ENCODE data around the gene HELZ2.

The HELZ2 gene

DNA sequence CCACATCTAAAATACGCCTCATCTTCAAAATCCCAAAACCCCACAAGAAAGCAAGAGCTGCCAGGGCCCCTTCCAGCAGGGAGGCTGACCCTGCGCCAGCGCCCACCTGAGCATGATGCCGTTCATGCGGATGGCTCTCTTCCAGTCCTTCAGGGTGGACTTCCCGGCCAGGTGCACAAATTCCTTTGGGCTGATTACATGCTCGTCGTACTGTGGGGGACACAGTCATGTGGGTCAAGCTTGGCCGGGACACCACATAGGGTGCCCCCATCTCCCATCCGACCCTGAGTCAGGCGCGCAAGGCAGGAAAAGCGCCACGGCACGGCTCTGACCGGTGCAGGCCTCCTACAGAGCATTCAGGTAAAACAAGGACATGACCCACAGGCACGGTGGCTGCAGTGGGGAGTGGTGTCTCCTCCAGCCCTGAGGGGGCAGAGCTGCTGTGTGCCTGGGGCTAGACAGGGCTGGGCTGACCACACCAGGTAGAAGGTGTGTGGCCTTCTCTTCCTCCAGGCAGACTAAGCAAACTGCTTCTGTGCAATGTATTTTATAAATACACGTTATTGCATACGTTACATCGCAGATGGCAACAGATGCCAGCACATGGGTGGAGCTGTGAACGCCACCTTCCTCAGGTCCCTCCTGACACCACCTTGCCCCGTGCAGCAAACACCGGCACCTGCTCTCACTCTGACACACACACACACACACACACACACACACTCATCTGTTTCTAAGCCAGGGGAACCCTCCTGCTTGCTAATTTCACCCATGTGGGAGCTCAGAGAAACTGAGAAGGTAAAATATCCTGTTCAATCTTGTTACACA, 23.8 kb upstream of the HELZ2 start:
- no peak for DNase-seq

GRCh38 chr20:63596423-63596822, 22.4 kb upstream of the HELZ2 start:
- no peak for DNase-seq

DNA sequence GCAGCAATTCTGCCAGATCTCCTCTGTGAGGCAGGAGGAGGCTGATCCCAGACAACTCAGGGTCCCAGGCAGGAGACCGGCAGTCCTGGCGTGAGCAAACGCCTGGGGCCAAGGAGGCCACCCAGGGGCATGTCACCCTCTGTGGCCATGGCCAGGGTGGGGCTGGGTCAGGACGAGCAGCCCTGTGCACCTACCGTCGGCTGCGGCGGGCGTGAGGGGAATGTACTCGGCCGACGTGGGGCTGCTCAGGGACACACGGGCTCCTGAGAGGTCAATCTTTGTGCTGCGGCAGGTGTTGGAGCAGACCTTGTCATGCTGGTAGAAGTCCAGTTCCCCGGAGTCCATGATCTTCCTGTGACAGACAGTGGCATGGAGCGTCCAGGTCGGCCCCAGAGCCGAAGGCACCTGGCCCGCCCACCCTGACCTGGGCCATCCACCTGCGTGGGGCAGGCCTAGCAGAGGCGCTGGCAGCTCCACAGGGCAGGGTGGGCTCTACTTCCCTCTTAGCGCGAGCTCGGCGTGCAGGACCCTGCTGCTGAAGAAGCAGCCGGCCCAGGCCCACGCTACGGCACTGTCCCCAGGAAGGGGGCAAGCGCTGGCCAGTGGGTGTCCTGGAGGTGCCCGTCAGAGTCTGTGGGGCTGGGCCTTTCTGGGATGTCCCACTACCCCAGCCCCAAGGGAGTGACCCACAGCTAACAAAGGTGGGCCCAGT, 21.5 kb upstream of the HELZ2 start:
- DNase-seq = no peak

GRCh38 chr20:63594043-63594561, 20.1 kb upstream of the HELZ2 start:
- no peak for DNase-seq

DNA sequence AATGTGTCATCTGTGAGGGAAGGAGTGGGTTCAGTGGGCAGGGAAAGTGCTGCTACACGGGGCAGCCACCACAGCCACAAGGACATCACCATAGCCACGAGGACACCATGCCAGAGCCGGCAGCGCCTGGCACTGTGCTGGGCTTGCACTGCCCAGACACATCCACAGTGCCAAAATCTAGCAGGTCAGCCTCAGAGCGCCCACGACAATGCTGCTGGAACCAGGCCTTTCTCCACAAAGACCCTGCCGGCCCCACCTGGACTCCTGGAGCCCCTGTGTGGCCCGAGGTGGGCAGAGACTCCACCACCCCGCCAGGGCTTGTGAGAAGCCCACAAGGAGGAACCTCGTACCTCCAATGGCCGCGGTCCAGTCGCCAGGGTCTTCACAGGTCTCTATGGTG, 18.6 kb upstream of the HELZ2 start:
- no peak for DNase-seq

DNA sequence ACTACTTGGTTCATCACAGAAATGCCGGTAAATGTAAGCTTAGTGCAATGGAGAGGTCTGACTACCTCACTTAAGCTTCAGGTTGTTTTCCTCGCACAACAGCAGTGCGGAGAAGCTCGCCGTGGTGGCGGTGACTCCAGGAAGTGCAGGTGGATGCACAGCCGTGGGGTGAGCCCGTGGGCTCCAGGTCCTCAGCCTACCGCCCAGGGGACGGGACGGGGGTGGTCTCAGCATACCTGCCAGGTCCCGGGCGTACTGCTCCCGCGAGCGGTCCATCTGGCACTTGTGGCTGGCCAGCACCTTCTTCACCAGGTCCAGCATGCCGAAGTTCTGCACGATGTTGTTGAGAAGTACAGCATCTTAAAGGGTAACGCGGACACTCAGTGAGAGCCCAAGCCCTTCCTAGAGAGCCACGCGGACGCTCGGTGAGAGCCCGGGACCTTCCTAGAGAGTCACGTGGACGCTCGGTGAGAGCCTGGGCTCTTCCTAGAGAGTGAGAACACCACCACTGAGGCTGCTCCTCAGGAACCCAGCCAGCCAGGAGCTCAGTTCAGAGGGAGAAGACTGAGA, 17.8 kb upstream of the HELZ2 start:
- DNase-seq = no peak

- no peak for DNase-seq
These were observed 17.1 kb upstream of the HELZ2 start for GRCh38 chr20:63591147-63591533.

GRCh38 chr20:63590218-63591146, 16.4 kb upstream of the HELZ2 start:
- DNase-seq = no peak

DNA sequence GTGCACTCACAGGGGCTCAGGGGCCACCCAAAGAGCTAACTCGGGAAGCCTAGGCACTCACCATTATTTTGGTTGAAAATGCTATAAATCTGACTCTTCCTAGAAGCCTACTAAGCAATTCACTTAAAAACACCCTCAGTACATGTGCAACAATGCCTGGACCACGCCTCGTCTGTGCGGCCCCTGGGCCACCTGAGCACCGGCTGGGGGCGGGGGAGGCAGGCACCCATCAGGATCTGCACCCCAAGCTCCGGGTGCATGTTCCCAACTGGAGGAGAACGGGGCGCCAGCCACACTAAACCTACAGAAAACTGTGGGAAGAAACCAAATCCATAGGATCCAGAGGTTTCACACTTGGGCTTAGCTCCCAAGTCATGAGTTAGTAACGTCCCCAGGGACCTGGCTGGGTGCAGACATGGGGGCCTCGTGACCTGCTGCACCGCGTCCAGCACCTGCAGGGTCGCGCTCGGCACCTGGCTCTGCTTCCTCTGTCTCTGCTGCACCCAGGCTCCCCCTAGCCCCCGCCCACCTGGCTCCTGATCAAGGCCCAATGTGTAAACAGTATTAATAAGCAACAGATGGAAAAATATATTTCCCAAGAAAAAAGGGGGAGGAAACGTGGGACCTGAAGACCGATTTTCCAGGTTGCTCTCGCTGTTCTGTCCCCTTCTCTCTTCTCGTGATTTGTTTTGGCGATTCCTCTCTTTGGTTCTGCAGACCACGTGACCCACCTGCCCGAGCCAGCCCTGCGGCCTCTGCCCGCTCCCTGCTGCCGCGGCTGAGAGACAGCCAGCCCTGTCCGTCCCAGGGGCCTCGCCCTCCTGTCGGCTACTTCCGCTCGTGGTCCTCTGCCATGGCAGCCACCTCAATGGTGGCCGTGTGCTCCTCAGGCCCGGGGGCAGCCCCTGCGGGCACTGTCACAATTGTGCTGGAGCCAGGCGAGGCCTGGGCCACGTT, 15.5 kb upstream of the HELZ2 start:
- DNase-seq = no peak

GRCh38 chr20:63588641-63589041, 14.6 kb upstream of the HELZ2 start:
- no peak for DNase-seq

GRCh38 chr20:63587776-63588591, 13.9 kb upstream of the HELZ2 start:
- DNase-seq = no peak

DNA sequence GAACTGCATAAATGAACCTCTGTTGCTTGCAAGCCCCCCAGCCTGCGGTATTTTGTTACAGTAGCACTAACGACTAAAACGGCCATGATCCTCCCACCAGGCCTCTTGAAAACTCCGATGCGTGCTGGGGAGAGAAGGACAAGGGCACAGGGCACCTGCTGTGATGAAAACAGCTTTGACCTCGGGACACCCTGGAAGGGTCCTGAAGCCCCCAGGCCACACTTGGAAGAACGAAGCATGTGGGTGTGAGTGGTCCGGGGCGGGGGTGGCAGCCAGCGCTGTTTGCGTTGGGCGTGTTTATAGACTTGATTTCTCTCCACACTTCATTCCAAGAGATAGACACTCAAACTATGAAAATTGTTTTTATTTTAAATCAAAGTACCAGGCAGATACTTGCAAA, 13.2 kb upstream of the HELZ2 start:
- DNase-seq = no peak

- no peak for DNase-seq
These were observed 12.8 kb upstream of the HELZ2 start for GRCh38 chr20:63586797-63587196.

- no peak for DNase-seq
These were observed 11.9 kb upstream of the HELZ2 start for GRCh38 chr20:63585616-63586565.

GRCh38 chr20:63582382-63583063, 8.5 kb upstream of the HELZ2 start:
- DNase-seq = no peak

DNA sequence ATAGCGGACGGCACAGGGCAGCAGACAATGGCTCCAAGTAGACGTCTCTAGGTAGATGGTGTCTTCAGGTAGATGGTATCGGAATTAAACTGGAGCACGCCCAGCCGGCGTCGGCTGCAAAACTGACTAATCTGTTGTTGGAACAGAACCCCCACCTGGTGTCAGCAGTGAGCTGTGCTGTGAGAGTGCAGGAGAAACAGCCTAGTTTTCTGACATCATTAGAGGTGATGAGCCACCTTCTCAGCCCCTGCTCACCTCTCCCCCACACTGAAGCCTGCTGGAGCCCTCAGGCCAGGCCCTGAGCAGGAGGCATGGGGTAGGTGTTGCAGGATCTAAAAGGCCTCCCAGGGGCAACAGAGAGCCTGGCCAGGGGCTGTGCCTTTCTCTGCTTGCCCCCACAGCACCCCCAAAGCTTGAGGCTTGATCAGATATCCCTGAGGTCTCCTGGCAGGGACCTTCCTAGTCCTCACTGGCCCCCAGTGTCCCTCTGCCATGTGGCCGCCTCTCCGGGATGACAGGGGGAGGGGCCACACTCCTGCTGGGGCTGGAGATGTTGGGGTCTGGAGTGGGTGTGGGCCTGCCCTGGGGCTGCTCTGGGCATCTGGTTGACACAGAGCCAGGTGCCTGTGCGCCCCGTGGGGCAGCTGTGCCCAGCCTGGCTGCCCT, 6.9 kb upstream of the HELZ2 start:
- no peak for DNase-seq

- no peak for DNase-seq
These were observed 5.1 kb upstream of the HELZ2 start for GRCh38 chr20:63579017-63579694.

All from NCI-H1048 (cell line).